HepG2 (cell line): ENCODE results near the gene RCOR3. TPM values are rescaled to one million over a fixed set of nuclear protein-coding genes. Genes with fewer than 3 reads are reported as not detected.

ENCODE experiments used
- ATAC-seq: fragments of 200-7000 bp; cut with Tn5 transposase; 3 replicates; pipeline ENCODE4 v1.9.1; 2020; ENCODE audit warnings: mild to moderate bottlenecking, moderate library complexity
- BruUV-seq: library from RNA; stranded (reverse); fragments of 400-500 nt; replicated peaks from 2 replicates; lab custom pipeline; 2021; lab: Mats Ljungman, UMichigan
- CTCF ChIA-PET: fragments of 300-600 bp; formaldehyde crosslinking; extraction: SDS; loops from one replicate; lab custom pipeline; 2021; ENCODE audit warnings: low total read pairs, inconsistent platforms, low intra/inter-chr PET ratio; lab: Yijun Ruan, JAX
- POLR2A ChIA-PET: fragments of 350-600 bp; sonication (Branson Sonifier 250); formaldehyde crosslinking; loops from one replicate; lab custom pipeline; 2020; ENCODE audit warnings: antibody characterized with exemption, inconsistent platforms; lab: Yijun Ruan, JAX
- DNase-seq: peaks from one replicate; pipeline ENCODE4 v3.0.0-alpha.2; 2015; ENCODE audit warnings: low spot score
- FAIRE-seq: peaks from 3 replicates; lab custom pipeline; 2011; peaks lifted over from hg19 to GRCh38; lab: Jason Lieb, UNC
- H2AFZ ChIP-seq: one replicate; pipeline ENCODE4 v1.6.1; 2011; ENCODE audit warnings: low read length, inconsistent platforms
- H3K27ac ChIP-seq: fragments of 300-600 bp; 3 replicates; pipeline ENCODE4 v1.8.0; 2011; ENCODE audit warnings: mixed run types, mild to moderate bottlenecking, mixed read lengths, low read length, inconsistent platforms; ENCODE audit not compliant: insufficient read depth; ENCODE audit errors: extremely low read length
- H3K27me3 ChIP-seq, 2 experiments: fragments of 200-600 bp in 1 of 2; 2 replicates in 1 of 2; 3 replicates in 1 of 2; pipeline versions ENCODE4 v1.6.0 to v1.8.0; 2011; ENCODE audit warnings: low read length in 2 of 2, mild to moderate bottlenecking in 2 of 2, moderate library complexity in 2 of 2, inconsistent platforms in 1 of 2; ENCODE audit not compliant: insufficient read depth in 2 of 2, control insufficient read depth in 1 of 2
- H3K36me3 ChIP-seq, 2 experiments: fragments of 200-600 bp in 1 of 2; replicated peaks in 1 of 2; 2 replicates in 1 of 2; 3 replicates in 1 of 2; pipeline versions ENCODE4 v1.5.1 to v1.8.0; 2011; ENCODE audit warnings: low read length in 2 of 2, inconsistent platforms in 1 of 2; ENCODE audit not compliant: insufficient read depth in 2 of 2, control insufficient read depth in 1 of 2
- H3K4me1 ChIP-seq: 2 replicates; pipeline ENCODE4 v1.5.1; 2012; ENCODE audit warnings: low read length, inconsistent platforms; ENCODE audit not compliant: insufficient read depth
- H3K4me2 ChIP-seq: 2 replicates; pipeline ENCODE4 v1.6.0; 2011; ENCODE audit warnings: low read depth, low read length, inconsistent platforms
- H3K4me3 ChIP-seq, 3 experiments: fragments of 200-600 bp in 1 of 3; sonication (generic), shearing (Covaris generic) in 1 of 3; replicated peaks in 1 of 3; 2 replicates each; pipeline ENCODE4 v1.5.1; 2011 to 2016; ENCODE audit warnings: low read length in 3 of 3, inconsistent platforms in 2 of 3, low read depth in 2 of 3, mild to moderate bottlenecking in 2 of 3, control low read depth in 1 of 3, mixed read lengths in 1 of 3; ENCODE audit not compliant: insufficient read depth in 1 of 3
- H3K79me2 ChIP-seq: one replicate; pipeline ENCODE4 v1.6.1; 2011; ENCODE audit warnings: low read length, inconsistent platforms; ENCODE audit not compliant: insufficient read depth
- H3K9ac ChIP-seq: 2 replicates; pipeline ENCODE4 v1.6.0; 2011; ENCODE audit warnings: mild to moderate bottlenecking, low read depth, low read length, inconsistent platforms; ENCODE audit not compliant: insufficient read depth
- H3K9me3 ChIP-seq: 2 replicates; pipeline ENCODE4 v1.5.1; 2012; ENCODE audit warnings: mild to moderate bottlenecking, low read length
- H4K20me1 ChIP-seq: 2 replicates; pipeline ENCODE4 v1.6.0; 2011; ENCODE audit warnings: inconsistent platforms, mild to moderate bottlenecking, low read length, moderate library complexity; ENCODE audit not compliant: insufficient read depth
- CEBPG ChIP-seq: IDR thresholded peaks from 2 replicates; pipeline ENCODE4 v1.6.1; 2016
- CTCF ChIP-seq: sonication (generic); formaldehyde crosslinking; IDR thresholded peaks from 2 replicates; pipeline ENCODE4 v1.5.0; 2020; ENCODE audit warnings: mild to moderate bottlenecking, missing genetic modification reagents, moderate library complexity
- ETV6 ChIP-seq: sonication (generic); formaldehyde crosslinking; conservative IDR thresholded peaks from 2 replicates; pipeline ENCODE4 v1.4.0; 2020; ENCODE audit warnings: missing genetic modification reagents
- FIP1L1 ChIP-seq: fragments of 200-400 bp; formaldehyde crosslinking; IDR thresholded peaks from 2 replicates; pipeline ENCODE4 v1.6.1; 2018; ENCODE audit warnings: low read depth, mild to moderate bottlenecking, low read length, moderate library complexity, borderline replicate concordance; ENCODE audit not compliant: insufficient read depth
- HIC2 ChIP-seq: sonication (generic); formaldehyde crosslinking; IDR thresholded peaks from 2 replicates; pipeline ENCODE4 v1.9.0; 2022; ENCODE audit warnings: low read depth, missing genetic modification reagents
- MAF1 ChIP-seq: sonication (generic); formaldehyde crosslinking; IDR thresholded peaks from 2 replicates; pipeline ENCODE4 v1.5.0; 2020; ENCODE audit warnings: missing genetic modification reagents, borderline replicate concordance
- MIER2 ChIP-seq: IDR thresholded peaks from 2 replicates; pipeline ENCODE4 v1.6.1; 2016; ENCODE audit warnings: missing biosample characterization, missing genetic modification reagents
- NFYC ChIP-seq: IDR thresholded peaks from 2 replicates; pipeline ENCODE4 v1.6.1; 2016; ENCODE audit warnings: missing genetic modification reagents, missing compliant biosample characterization
- RFXANK ChIP-seq: IDR thresholded peaks from 2 replicates; pipeline ENCODE4 v1.6.1; 2016
- SETDB1 ChIP-seq: sonication (generic); formaldehyde crosslinking; IDR thresholded peaks from 2 replicates; pipeline ENCODE4 v1.5.1; 2020; ENCODE audit warnings: missing genetic modification reagents, mild to moderate bottlenecking, borderline replicate concordance
- SRSF4 ChIP-seq: fragments of 200-400 bp; formaldehyde crosslinking; IDR thresholded peaks from one replicate; pipeline ENCODE4 v1.6.1; 2018; ENCODE audit warnings: mild to moderate bottlenecking, low read depth, low read length, moderate library complexity; ENCODE audit not compliant: poor library complexity, severe bottlenecking
- ZHX1 ChIP-seq: sonication (generic); formaldehyde crosslinking; IDR thresholded peaks from 2 replicates; pipeline ENCODE4 v1.8.1; 2022; ENCODE audit warnings: low read depth, mild to moderate bottlenecking, missing genetic modification reagents
- ZNF34 ChIP-seq: sonication (generic); formaldehyde crosslinking; IDR thresholded peaks from 2 replicates; pipeline ENCODE4 v1.4.0; 2020; ENCODE audit warnings: mild to moderate bottlenecking, missing genetic modification reagents, borderline replicate concordance
- ZNF605 ChIP-seq: sonication (generic); formaldehyde crosslinking; IDR thresholded peaks from 2 replicates; pipeline ENCODE4 v1.8.0; 2022; ENCODE audit warnings: mild to moderate bottlenecking, missing genetic modification reagents
- ZNF670 ChIP-seq: sonication (generic); formaldehyde crosslinking; IDR thresholded peaks from 2 replicates; pipeline ENCODE4 v1.8.0; 2022; ENCODE audit warnings: mild to moderate bottlenecking, missing genetic modification reagents, borderline replicate concordance
- WGBS: methylation state at CpG from one replicate; pipeline ENCODE4 v1.1.6; 2017; ENCODE audit warnings: low lambda C conversion rate; 5-methylcytosine and 5-hydroxymethylcytosine counted together
- in situ Hi-C: cut with HindIII; loops from 2 replicates; pipeline ENCODE4 v1.10.0; 2017; ENCODE audit warnings: low pct_unique_long_range_greater_than_20kb; ENCODE audit not compliant: extremely low pct_ligation_motif_present
- intact Hi-C: fragments of 100-400 bp; cut with micrococcal nuclease; formaldehyde crosslinking; loops from one replicate; pipeline ENCODE4 v1.10.0; 2022; ENCODE audit not compliant: unreplicated experiment
- polyA plus RNA-seq, 8 experiments: library from polyadenylated mRNA; depleted of rRNA in 3 of 8; stranded (reverse) in 7 of 8; unstranded in 1 of 8; fragments of >200 nt; fragmentation: Illumina TruSeq in 4 of 8; extraction: Trizol in 4 of 8; gene quantifications; 2 replicates each; pipeline versions ENCODE4 v1.2.1 to v1.2.3, GENCODE V29; 2011 to 2016; ENCODE audit warnings: low read depth in 4 of 8, missing spikeins in 1 of 8, mixed read lengths in 1 of 8; ENCODE audit not compliant: insufficient read depth in 1 of 8
- total RNA-seq, 5 experiments: library from RNA; depleted of rRNA; stranded (reverse); fragments of >200 nt; fragmentation: Illumina TruSeq; extraction: Trizol; gene quantifications; 2 replicates each; pipeline ENCODE4 v1.2.3, GENCODE V29; 2016; ENCODE audit warnings: low read depth in 1 of 5

Gene RCOR3
- total and polyA plus RNA-seq, 2 of the 13 experiments (the other 11 are each of a cell fraction or from before 2014, with no cell fraction given): 16.8 to 31.6 TPM

- Histone ChIP-seq H4K20me1 (no peaks in the 10 kb centered on the region), H3K4me3 (no peak overlapping the region), H3K27me3 (no peaks in the 10 kb centered on the region), H2AFZ (no peak overlapping the region), H3K9ac (no peak overlapping the region), H3K4me2 (no peak overlapping the region), H3K27ac (no peak overlapping the region), H3K36me3 (no peaks in the 10 kb centered on the region), H3K79me2 (no peaks in the 10 kb centered on the region), H3K4me1 (no peaks in the 10 kb centered on the region), H3K9me3 (no peaks in the 10 kb centered on the region)
- no peak for ATAC-seq
- intact Hi-C loops: no loop called here
- TF ChIP-seq SETDB1: no peak
- TF ChIP-seq ZNF34 (CRISPR knock-in tag): no peak
- TF ChIP-seq ZNF605 (CRISPR knock-in tag): no peak
- TF ChIP-seq ETV6: no peak
- no peak for TF ChIP-seq MIER2 (CRISPR knock-in tag)
- no peak for TF ChIP-seq HIC2 (CRISPR knock-in tag)
- TF ChIP-seq FIP1L1: no peak
- TF ChIP-seq ZNF670: no peak
- TF ChIP-seq MAF1 (CRISPR knock-in tag): no peak
- TF ChIP-seq SRSF4: no peak
- TF ChIP-seq CTCF (CRISPR knock-in tag): no peak
- no peak for TF ChIP-seq RFXANK (CRISPR knock-in tag)
- no peak for TF ChIP-seq ZHX1 (CRISPR knock-in tag)
- TF ChIP-seq CEBPG (CRISPR knock-in tag): no peak
- TF ChIP-seq NFYC (CRISPR knock-in tag): no peak
- in situ Hi-C loops: no loop called here
- ChIA-PET CTCF (no interaction called here), POLR2A (no interaction called here)
- no peak for DNase-seq
- 84% methylated on average over 1 of the region's 1 CpG for WGBS
- no TSS peak for BruUV-seq
- FAIRE-seq: no peak
Measured at GRCh38 chr1:211341999-211342398, 82.8 kb downstream of the RCOR3 start.
